NCI-H187 (cell line): ENCODE results near the gene TMEM132C.

ENCODE experiments used
- DNase-seq, 2 experiments: peaks; one replicate each; lab custom pipeline; 2025; lab: John Stamatoyannopoulos, UW

Gene TMEM132C

DNA sequence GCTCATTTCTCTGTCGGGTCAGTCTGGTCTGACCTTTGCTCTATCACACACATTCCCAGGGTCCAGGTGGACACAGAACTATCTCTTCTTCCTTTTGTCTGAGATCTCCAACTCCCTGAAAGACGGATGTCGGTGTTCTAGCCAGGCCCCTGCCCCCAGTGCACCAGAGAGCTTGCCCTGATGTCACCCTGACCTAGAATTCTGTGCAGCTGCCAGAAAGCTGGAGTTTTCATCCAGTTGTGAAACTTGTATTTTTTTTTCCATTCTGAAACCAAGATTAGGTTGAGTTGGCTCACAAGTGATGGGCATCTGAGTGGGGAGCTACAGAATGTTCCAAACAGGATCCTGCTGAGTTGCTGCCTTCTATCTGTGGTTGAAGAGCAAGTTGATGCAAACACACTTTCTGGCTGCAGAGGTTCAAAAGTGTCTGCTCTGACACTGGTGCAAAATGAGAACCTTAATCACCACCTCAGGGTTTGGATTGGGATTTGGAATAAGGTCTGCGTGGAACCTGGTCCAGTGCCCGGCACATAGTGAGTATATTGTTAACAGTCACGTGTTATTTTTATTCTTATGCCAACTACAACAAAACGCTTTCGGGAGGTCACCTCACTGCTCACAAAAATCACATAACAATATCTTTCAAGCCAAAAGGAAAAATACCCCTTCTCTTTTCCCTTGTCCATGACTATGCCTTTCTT is 345.3 kb downstream of the TMEM132C start:
- DNase-seq: no peak

DNA sequence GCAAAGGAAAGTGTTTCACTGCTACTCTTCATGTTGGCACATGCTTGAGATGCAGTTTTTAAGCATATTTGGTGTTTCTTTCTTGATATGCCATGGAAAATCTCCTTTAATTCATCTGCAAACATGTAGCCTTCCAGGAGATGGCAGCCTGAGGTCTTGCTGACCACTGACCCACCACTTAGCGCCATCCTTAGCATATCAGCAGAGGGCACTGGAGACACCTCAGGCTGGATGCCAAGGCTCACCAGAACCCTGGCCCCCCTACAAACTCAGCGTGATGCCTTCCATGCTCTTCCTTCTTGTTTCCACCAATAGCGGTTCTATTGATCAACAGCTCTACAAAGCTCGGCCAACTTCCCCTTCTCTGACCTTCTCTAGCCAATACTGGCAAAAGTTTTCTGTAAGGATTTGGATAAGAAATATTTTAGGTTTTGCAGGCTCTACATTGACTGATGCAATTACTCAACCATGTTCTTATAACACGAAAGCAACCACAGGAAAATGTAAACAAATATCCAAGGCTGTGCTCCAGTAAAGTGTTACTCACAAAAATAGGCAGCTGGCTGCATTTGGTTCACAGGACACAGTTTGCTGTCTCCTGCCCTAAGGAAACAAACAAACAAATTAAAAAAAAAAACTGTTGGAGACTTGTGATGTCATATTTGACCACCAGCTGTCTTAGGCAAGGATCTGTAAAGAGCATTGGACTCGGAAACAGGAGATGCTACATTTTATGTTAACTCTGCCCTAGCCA is 347.0 kb downstream of the TMEM132C start:
- DNase-seq: no peak

DNA sequence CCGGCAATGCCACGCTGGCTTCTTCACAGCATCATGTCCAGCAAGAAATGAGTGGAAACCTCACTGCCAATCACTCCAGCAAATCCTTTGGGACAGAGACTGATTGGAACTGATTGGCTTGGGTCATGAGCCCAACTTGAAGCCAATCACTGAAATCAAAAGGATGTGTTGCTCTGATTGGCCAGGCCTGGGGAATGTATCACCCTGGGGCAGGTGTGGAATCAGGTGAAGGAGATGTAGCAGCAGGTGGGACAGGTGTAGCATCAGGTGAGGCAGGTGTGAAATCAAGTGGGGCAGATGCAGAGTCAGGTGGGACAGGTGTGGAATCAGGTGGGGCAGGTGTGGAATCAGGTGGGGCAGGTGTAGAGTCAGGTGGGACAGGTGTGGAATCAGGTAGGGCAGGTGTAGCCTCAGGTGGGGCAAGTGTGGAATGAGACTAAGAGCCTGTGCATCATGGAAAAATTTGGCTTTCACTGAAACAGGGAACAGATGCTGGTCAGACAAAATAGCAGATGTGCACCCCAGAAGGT is 350.4 kb downstream of the TMEM132C start:
- DNase-seq: no peak

DNA sequence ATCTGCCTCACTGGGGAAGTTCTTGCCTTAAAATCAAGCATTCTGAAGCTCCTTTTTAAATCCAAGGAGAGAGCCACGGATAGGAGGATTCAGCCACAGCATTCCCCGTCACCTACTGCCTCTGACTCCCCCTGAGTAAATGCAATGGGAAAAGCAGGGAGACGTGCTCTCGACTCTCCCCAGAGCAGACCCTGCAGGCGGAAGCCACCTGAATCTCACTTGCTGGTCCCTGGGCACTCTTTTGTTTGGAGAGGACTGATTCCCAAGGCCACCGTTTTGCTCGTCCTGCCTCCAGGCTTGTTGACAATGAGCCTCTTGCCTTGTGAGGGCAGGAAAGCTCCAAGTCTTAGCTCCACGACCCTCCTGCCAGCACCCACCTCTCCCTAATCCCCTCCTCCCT is 352.3 kb downstream of the TMEM132C start:
- no peak for DNase-seq

DNA sequence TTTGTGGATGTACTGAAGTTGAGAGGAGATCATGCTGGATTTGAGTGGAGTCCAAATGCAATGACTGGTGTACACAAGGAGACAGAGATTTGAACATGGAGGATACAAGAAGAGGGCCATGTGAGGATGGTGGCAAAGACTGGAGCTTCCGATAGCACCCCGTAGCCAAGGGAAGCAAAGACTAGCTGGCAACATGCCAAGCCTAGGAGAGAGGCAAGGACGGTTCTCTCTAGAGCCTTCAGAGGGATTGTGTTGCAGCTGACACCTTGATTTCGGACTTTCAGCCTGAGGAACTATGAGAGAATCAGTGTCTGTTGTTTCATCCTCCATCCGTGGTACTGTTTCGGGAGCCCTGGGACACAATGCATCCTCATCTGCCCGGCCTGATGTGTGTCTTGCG is 354.3 kb downstream of the TMEM132C start:
- DNase-seq: no peak

DNA sequence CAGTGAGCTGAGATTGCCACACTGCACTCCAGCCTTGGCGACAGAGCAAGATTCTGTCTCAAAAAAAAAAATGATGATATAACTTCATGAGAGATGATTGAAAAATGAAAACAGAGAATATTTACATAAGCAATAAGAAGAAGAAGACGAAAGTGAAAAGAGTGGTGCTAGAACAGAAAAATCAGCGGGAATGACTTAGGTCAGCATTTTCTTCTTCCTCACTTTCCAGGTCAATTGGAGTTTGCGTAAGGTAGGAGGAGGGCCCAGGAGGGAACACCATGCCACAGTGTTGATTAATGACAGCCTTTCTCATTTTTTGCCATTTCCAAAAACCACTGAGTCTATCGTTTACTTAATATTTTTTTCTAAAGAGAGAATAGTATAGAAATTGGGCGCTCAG is 356.8 kb downstream of the TMEM132C start:
- DNase-seq: no peak

DNA sequence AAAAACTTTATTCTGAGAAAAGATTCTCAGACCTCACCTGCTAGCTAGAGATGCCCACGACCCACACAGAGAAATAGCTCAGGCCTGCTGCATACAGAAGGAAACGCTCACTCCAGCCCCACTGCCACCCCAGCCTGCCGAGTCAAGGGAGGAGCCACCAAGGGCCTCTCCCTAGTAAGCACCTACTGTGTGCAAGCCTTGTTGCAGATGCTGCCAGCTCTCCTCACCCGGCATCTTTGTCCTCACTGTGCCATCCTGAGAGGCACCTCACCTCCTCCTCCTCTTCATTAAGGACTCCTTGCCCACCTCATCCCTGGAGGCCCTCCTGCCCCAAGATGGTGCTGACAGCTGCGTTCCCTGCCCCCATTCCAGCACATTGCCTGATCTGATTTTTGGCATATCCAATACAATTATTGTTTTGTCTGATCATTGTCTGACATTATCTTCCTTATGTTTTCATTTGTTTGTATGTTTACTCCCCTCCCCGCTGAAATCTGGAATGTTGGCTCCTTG is 359.9 kb downstream of the TMEM132C start:
- no peak for DNase-seq

DNA sequence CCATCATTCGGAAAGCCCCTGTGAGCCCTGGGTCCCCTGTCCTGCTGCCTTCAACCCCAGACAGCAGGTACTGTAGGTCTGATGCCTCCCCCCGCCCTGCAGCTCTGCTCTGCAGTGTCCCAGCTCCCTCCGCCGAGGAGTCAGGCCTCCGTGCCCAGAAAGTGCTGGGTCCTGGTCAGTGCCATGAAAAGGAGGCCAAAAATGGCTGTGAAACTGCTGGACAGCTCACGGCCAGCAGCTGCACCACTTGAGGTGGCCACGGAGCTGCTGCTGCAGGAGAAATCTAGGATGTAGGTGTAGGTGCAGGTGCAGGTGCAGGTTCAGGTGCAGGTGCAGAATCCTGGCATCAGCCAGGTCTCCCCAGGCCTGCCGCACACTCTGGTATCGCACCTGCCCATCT is 360.7 kb downstream of the TMEM132C start:
- DNase-seq: no peak

DNA sequence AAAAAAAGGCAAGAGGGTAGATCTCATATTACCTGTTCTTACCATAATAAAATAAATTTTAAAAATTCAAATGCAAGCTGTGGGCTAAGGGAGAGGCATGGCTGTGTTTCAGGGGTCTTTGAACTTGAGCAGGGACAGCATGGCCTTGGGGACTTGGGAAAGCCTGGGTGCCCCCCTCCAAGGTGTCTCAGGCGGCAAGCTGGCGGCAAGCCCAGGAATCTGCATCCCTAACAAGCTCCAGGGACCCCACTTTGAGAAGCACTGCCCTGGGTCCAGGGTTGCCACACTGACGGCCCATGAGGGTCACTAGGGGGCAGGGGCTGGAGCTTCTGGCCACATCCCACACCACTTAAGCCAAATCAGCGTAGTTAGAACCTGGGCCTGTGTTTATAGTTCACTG is 363.0 kb downstream of the TMEM132C start:
- no peak for DNase-seq

DNA sequence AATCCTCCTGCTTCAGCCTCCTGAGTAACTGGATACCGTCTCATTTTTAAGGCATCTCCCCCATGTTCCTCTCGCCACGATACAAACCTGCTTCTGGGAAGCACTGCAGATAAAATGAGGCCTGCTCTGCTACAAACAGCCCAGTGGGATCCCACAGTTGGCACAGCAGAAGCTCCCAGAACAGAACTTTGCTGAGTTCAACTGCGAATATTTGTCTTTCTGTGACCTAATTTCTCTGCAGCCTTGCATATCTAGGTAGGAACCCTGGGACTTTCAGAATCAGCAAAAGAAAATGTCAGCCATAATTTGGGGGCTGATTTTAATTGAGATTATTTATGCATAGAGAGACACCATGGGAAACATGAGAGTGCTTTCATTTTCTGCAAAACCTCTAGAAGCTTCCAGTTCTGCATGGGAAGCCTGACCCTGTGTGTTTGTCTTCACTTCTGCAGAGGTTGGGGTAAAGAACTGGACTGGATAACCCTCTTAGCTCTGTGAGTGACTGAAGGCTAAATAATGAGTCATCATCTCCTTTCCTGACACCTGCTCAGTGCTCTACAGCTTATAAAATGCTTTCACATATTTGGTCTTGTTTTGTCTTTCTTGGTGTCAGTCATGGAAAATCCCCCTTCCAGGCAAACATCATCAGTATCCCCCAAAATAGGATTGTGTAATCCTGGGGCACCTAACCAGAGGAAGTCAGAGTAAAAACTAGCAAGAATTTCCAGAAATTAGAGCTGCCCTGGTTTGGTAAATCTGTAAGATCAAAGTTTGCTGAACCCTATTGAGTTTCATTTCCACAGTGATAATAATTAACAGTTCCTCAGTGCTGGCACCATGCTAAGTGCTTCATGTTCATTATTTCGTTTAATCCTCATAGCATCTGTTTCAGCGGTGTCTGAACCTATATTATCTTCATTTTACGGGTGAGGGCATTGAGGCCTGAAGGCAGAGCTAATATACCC is 371.0 kb downstream of the TMEM132C start:
- no peak for DNase-seq

DNA sequence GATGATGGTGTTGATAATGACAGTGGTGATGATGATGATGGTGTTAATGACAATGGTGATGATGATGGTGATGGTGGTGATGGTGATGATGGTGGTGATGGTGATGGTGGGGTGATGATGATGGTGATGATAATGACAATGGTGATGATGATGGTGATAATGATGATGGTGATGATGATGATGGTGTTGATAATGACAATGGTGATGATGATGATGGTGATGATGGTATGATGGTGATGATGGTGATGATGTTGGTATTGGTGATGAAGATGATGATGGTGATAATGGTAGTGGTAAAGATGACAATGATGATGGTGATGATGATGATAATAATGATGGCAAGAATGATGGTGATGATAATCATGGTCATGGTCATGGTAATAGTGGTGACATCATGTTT is 372.1 kb downstream of the TMEM132C start:
- no peak for DNase-seq

DNA sequence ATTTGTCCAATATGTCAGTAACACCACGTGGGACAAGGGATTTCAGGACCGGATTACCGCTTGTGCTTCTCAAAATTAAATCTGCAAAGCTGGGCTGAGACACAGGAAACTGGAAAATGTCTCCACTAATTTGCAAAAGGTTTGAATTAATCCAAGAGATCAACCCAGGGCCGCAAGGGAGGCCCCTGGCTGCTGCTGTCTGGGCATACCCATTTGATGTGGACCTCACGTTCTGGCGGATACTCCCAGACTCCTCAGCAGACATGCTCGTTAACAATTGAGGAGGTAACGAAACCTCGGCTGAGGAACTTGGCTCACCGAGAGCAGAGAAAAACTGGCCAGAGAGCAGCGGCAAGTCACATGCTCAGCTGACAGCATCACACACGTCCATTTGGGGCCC is 376.2 kb downstream of the TMEM132C start:
- DNase-seq: no peak

DNA sequence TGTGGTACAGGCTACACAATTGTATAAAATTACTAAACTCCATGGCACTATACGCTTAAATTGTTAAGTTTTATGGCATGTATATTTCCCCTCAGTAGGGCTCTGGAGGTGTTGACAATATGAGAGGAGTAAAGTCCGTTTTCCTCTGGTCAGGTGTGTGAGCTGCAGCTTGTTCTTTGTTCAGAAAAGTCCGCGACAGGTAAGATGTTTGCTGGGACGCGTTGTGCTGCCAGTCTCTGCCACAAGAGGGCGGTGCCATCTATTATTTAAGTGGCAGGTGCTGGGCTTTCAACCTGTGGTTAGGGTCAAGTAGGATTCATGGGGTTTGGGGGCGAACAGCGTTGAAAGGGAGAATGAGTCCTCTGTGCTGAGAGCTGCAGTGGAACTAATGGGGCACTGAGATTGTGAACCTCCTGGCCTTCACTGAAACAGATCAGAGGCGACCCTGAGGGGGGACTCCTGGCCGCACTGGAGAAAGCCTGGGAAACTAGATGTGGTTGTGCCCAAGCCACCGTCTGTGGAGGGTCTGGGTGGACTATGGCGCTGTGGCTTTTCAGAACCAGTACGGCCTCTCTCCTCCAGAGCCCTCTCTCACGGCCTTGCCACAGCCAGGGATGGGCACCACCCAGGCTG is 377.8 kb downstream of the TMEM132C start:
- peak in 1 of 2 experiments; percentile 30 for DNase-seq

DNA sequence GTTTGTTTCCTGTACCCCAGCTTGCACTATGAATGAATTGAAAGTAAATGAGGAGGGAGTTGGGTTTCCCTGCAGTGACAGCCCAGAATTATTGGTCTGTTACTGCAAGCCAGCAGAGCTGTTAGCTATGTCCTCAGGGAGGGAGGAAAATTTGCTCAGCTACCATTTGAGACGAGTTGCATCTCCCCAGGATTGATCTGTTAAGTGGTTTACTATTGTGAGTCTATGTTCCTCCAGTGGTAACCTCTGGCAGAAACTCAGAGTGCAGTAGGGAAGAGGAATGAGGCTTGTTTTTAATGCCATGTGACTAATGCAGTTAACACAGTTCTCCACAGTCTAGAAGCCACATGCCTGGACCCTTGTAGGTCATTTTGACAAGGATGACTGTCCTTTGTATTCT is 382.9 kb downstream of the TMEM132C start:
- DNase-seq: no peak

DNA sequence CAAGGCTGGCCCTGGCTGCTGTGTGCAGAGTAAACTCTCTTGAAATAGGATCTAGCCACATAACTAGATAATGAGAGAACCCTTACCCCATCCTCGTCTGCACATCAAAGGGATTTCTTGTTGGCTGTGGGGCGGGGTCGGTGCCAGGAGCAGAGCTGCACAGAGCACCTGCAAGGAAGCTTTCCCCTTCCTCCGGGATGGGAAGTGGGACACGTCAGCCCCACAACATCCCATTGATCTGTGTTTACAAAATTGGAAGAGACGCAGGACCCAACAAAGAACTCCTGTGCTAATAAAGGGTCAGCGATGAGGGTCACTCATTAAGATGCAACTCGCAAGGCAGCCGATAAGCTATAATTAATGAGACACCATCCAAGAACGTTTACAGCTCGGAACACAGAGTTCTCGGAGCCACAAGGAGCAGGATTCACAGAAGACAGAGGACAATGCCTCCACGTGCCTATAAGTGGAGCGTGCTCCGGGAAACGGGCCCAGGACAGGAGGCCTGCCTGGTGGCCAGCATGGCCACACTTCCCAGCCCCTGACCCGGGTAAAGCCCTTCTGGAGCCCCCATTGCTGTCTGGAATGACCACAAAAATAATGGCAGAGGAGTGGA is 385.3 kb downstream of the TMEM132C start:
- DNase-seq: no peak

DNA sequence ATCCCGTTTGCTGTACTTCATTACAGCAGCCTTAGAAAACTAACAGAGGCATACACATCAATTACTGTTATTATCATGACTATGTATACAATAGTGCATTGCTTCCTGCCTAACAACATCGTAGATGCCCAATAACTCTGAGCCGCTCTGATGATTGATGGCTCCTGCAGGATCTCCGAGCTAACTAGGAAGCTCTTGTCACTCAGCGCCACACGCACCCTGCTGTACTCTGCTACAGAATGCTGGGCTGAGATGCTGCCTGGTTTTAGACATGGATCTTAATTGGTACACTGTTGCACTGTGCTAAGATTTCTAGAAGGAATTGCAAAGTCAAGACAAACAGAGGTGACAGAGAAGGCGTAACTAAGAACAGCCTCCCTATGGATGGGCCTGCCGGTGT is 387.5 kb downstream of the TMEM132C start:
- DNase-seq: no peak

DNA sequence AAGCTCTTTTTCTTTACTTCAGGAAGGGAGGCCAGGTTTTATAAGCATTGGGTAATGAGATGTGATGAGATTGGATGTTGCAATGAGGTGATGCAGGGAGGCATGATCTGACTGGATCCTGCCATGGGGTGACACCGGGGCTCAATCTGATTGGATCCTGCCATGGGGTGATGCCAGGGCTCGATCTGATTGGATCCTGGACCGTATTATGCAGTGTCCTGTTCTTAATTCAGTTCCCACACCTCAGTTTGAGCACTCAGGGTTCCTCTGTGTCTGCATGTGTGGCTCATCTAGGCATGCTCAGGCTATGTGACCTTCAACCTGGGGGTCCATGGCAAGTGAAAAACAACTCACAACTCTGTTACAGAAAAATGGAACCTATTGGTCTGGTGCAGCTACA is 390.4 kb downstream of the TMEM132C start:
- no peak for DNase-seq

DNA sequence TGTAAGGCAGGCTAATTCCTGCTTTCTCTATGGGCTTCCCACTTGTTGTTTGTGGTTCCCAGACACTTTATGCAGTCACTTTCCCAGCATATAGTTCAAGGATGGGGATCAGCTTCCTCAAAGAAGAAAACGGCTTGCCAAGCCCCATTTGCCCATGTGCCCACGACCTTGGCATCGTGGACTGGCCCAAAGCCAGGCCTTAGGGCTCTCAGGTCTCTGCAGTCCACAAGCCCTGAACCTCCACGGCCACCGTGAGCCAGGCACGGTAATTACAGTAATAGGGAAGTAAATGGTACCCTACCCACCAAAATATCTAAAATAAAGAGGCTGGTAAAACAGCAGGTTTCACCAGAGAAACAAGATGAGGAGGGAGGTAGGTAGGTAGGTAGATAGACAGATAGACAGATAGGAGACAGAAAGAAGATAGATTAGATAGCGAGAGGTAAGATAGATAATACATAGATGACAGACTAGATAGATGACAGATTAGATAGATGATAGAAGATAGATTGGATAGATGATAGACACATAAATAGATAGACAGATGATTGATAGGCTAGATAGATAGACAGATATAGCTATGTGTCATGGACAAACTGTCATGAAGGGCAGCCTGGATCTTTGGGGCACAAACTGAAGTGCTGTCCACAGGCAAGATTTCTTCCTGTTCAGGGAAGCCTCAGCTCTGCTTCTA is 393.7 kb downstream of the TMEM132C start:
- DNase-seq: no peak

DNA sequence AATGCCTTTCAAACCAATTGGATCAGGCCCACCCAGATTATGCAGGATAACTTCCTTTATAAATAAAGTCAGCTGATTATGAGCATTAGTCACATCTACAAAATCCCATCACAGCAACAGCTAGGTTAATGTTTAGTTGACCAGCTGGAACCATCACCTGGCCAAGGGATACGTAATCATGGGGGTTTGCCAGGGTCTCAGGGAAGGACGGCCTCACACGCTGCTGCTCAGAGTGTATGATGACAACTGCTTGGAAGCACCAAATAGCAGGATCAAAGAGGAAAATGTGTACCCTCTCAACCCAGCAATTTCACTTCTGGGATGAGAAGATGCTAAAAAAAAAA is 394.2 kb downstream of the TMEM132C start:
- DNase-seq: no peak

DNA sequence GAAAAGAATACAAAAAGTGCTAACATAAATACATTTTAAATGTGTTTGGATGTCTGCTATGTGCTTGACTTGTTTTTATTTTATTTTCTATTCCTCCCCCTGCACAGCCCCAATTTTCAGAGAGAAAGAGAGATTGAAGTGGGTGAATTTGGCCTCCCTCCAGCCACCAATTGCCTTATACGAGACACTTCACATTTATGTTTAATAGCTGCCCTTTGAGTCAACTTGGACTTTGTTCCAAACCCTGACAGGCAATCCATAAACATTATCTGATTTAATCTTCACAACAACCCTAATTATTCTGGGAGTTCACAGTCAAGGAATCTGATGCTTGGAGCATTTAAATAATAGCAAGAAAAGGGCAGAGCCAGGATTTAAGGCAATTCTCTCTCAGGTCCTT is 395.1 kb downstream of the TMEM132C start:
- no peak for DNase-seq

DNA sequence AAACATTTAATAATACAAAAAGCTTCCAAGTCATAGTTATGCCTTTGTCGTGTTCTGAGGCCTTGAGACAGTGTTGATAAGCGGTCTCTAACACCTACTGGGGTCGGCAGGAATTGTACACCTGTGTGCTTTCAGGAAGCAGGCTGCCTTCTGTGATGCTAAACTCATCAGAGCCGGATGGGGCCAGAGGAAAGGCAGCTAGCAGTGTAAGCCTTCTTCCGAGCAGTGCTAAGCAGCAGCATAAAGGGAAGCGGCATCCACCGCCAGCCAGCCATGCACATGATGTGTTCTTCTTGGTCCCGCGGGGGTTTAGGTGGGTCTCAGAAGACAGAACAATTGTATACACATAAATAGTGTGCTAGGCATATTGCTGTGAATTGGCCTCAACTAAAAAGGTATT is 397.5 kb downstream of the TMEM132C start:
- DNase-seq: no peak
